Measurements from ENCODE around the gene FAM53C. TPM values are rescaled to one million over a fixed set of nuclear protein-coding genes. Genes with fewer than 3 reads are reported as not detected.
A peak's percentile ranks its signal among the peaks of the same experiment; 100 is the strongest.
"Not testable (repeated sequence)": the region's sequence is repeated elsewhere in the genome, so short reads cannot be mapped to it uniquely, and the experiment has no call there.

The FAM53C gene
- polyA plus RNA-seq, 1 experiment = 35.9 TPM

- Histone ChIP-seq H3K27ac (ENCODE audit: low read depth, low read length) (no peak overlapping the region), H3K4me3 (ENCODE audit: low read depth, low read length) (no peak overlapping the region), H3K27me3 (ENCODE audit: control insufficient read depth, insufficient read depth, low read length) (no peaks in the 10 kb centered on the region), H3K9me3 (ENCODE audit: control insufficient read depth, insufficient read depth, low read length) (no peaks in the 10 kb centered on the region)
- no peak for DNase-seq (ENCODE audit: low read depth, low spot score)
- TF ChIP-seq CTCF (IDR thresholded peaks at IDR 0.05; ENCODE audit: low read depth, low read length) = no peak
- ChIA-PET POLR2A (no interaction called here), CTCF (no interaction called here)
Measured at GRCh38 chr5:138316355-138316754, 21.7 kb upstream of the FAM53C start.

GRCh38 chr5:138318211-138318610 lies 19.9 kb upstream of the FAM53C start:
- H3K27me3 ChIP-seq (ENCODE audit: control insufficient read depth, insufficient read depth, low read length); DNase-seq (ENCODE audit: low read depth, low spot score); H3K9me3 ChIP-seq (ENCODE audit: control insufficient read depth, insufficient read depth, low read length); POLR2A ChIA-PET; H3K4me3 ChIP-seq (ENCODE audit: low read depth, low read length); H3K27ac ChIP-seq (ENCODE audit: low read depth, low read length): not testable (repeated sequence)
- CTCF ChIA-PET = interaction anchor here (2.9 kb wide), 1 partner anchor 33 kb away, joined by 9 read pairs; no protein-coding TSS in a partner anchor

GRCh38 chr5:138330813-138331448 lies 7.1 kb upstream of the FAM53C start:
- DNase-seq (ENCODE audit: low read depth, low spot score) = no peak
- CTCF ChIA-PET = interaction anchor here (2.7 kb wide), 1 partner anchor 22 kb away, joined by 29 read pairs; the partner anchor contains the start of gene KDM3B
- Histone ChIP-seq H3K27ac (ENCODE audit: low read depth, low read length) (peak overlapping the region; percentile 52), H3K27me3 (ENCODE audit: control insufficient read depth, insufficient read depth, low read length) (no peaks in the 10 kb centered on the region), H3K4me3 (ENCODE audit: low read depth, low read length) (peak overlapping the region; percentile 87), H3K9me3 (ENCODE audit: control insufficient read depth, insufficient read depth, low read length) (no peaks in the 10 kb centered on the region)
- no peak for TF ChIP-seq CTCF (IDR thresholded peaks at IDR 0.05; ENCODE audit: low read depth, low read length)
- POLR2A ChIA-PET = interaction anchor here (1.3 kb wide), 1 partner anchor 22 kb away, joined by 14 read pairs; the partner anchor contains the start of gene KDM3B

GRCh38 chr5:138331449-138332368 lies 6.4 kb upstream of the FAM53C start, which contains the start of gene CDC25C:
Gene CDC25C, minus strand, starts transcription at chr5:138331804. Its CDS starts 624 bp downstream, at chr5:138331180.
- peak within 1 kb of the TSS; percentile 87 for H3K4me3 ChIP-seq (ENCODE audit: low read depth, low read length)
- no peaks in the 10 kb centered on the region for H3K27me3 ChIP-seq (ENCODE audit: control insufficient read depth, insufficient read depth, low read length)
- H3K27ac ChIP-seq (ENCODE audit: low read depth, low read length) = peak within 1 kb of the TSS; percentile 52
- POLR2A ChIA-PET = interaction anchor here (0.6 to 1.3 kb wide), 2 partner anchors 22 to 961 kb away, joined by 6 to 14 read pairs; partner anchors contain the start of gene KDM3B
- no peaks in the 10 kb centered on the region for H3K9me3 ChIP-seq (ENCODE audit: control insufficient read depth, insufficient read depth, low read length)
- CTCF ChIA-PET = interaction anchor here (2.7 kb wide), 1 partner anchor 21 kb away, joined by 29 read pairs; the partner anchor contains the start of gene KDM3B
- peak; percentile 99 for DNase-seq (ENCODE audit: low read depth, low spot score)
- no peak for TF ChIP-seq CTCF (IDR thresholded peaks at IDR 0.05; ENCODE audit: low read depth, low read length)

GRCh38 chr5:138334867-138335447 lies 3.1 kb upstream of the FAM53C start:
- Histone ChIP-seq H3K4me3 (ENCODE audit: low read depth, low read length) (no peak overlapping the region), H3K27me3 (ENCODE audit: control insufficient read depth, insufficient read depth, low read length) (no peaks in the 10 kb centered on the region), H3K9me3 (ENCODE audit: control insufficient read depth, insufficient read depth, low read length) (no peaks in the 10 kb centered on the region), H3K27ac (ENCODE audit: low read depth, low read length) (no peak overlapping the region)
- POLR2A ChIA-PET = no interaction called here
- TF ChIP-seq CTCF (IDR thresholded peaks at IDR 0.05; ENCODE audit: low read depth, low read length) = no peak
- DNase-seq (ENCODE audit: low read depth, low spot score) = no peak
- CTCF ChIA-PET = interaction anchor here (0.7 to 2.3 kb wide), 1 partner anchor 17 kb away, joined by 4 to 17 read pairs; the partner anchor contains the start of gene KDM3B

All from AG04450 (cell line).